ENCODE data around the gene PUSL1.

Gene PUSL1

GRCh38 chr1:1296070-1297061 lies 12.0 kb upstream of the PUSL1 start:
- no peak for DNase-seq

GRCh38 chr1:1297802-1298424 lies 10.5 kb upstream of the PUSL1 start:
- no peak for DNase-seq

GRCh38 chr1:1298861-1299685 lies 9.3 kb upstream of the PUSL1 start:
- DNase-seq = no peak

- peak; percentile 33 for DNase-seq
Measured at GRCh38 chr1:1299686-1300351, 8.6 kb upstream of the PUSL1 start.

GRCh38 chr1:1300352-1300739 lies 8.1 kb upstream of the PUSL1 start:
- no peak for DNase-seq

GRCh38 chr1:1302006-1302430 lies 6.4 kb upstream of the PUSL1 start:
- DNase-seq = no peak

- DNase-seq = no peak
Measured at GRCh38 chr1:1302951-1303509, 5.4 kb upstream of the PUSL1 start.

- no peak for DNase-seq
Measured at GRCh38 chr1:1303736-1304135, 4.7 kb upstream of the PUSL1 start.

GRCh38 chr1:1304331-1305299 lies 3.8 kb upstream of the PUSL1 start:
- no peak for DNase-seq

- peak; percentile 70 for DNase-seq
Measured at GRCh38 chr1:1305300-1306069, 2.9 kb upstream of the PUSL1 start.

GRCh38 chr1:1306070-1306660 lies 2.2 kb upstream of the PUSL1 start:
- no peak for DNase-seq

- DNase-seq = no peak
Measured at GRCh38 chr1:1306661-1307260, 1.6 kb upstream of the PUSL1 start.

GRCh38 chr1:1307261-1307922 lies 1.0 kb upstream of the PUSL1 start:
- no peak for DNase-seq

GRCh38 chr1:1308756-1309250 lies 406 bp downstream of the PUSL1 start:
- DNase-seq = no peak

GRCh38 chr1:1309251-1310108 lies 1.1 kb downstream of the PUSL1 start:
- DNase-seq = no peak

GRCh38 chr1:1310109-1310385 lies 1.6 kb downstream of the PUSL1 start:
- DNase-seq = no peak

GRCh38 chr1:1310476-1311053 lies 2.2 kb downstream of the PUSL1 start:
- DNase-seq = no peak
